Measurements from ENCODE around the gene CDT1. TPM values are rescaled to one million over a fixed set of nuclear protein-coding genes. Genes with fewer than 3 reads are reported as not detected.
A peak's percentile ranks its signal among the peaks of the same experiment; 100 is the strongest.

The CDT1 gene
- total and polyA plus RNA-seq, 8 donors: 9.3 to 20.4 (median 13.4) TPM

DNA sequence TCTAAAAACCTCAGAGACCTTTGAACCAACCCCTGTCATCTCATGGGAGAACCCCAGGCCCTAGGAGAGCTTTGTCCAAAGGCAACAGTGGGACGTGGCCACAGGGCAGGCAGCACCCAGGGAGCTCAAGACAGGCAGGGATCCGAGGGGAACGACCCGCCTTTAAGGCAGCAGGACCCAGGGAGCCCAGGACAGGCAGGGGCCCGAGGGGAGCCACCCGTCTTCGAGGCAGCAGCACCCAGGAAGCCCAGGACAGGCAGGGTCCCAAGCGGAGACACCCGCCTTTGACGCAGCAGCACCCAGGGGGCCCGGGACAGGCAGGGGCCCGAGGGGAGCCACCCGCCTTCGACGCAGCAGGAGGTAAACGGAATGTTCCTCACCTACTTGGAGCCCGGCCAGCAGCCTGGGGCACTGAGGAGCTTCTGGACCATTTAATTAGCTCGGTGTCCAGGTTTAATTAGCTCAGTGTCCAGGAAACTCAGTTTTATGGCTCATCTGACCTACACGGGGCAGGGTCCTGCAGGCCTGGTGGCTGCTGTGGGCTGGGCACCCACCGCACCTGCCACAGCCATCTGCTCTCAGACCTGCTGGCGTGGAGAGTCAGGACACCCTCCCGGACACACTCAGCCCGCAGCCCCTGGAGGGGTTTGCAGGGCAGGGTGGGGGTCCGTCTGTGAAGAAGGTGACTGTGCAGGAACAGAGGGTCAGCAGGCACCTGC lies 43.0 kb upstream of the CDT1 start:
- ATAC-seq (no peak), DNase-seq (no peak)
- intact Hi-C loops (cut with DNase I): no loop called here
- Histone ChIP-seq H3K27me3 (no peaks in the 10 kb centered on the region), H3K4me1 (peaks cover 10 to 85% of the 10 kb centered on the region in 2 donors), H3K36me3 (peaks cover 0 to 10% of the 10 kb centered on the region in 2 donors), H3K27ac (peak overlapping the region in 1 of 2 donors; percentile 75), H3K9me3 (no peaks in the 10 kb centered on the region), H3K4me3 (no peak overlapping the region)
- TF ChIP-seq, protein P1, sequence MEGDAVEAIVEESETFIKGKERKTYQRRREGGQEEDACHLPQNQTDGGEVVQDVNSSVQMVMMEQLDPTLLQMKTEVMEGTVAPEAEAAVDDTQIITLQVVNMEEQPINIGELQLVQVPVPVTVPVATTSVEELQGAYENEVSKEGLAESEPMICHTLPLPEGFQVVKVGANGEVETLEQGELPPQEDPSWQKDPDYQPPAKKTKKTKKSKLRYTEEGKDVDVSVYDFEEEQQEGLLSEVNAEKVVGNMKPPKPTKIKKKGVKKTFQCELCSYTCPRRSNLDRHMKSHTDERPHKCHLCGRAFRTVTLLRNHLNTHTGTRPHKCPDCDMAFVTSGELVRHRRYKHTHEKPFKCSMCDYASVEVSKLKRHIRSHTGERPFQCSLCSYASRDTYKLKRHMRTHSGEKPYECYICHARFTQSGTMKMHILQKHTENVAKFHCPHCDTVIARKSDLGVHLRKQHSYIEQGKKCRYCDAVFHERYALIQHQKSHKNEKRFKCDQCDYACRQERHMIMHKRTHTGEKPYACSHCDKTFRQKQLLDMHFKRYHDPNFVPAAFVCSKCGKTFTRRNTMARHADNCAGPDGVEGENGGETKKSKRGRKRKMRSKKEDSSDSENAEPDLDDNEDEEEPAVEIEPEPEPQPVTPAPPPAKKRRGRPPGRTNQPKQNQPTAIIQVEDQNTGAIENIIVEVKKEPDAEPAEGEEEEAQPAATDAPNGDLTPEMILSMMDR (IDR thresholded peaks at IDR 0.05): no peak

DNA sequence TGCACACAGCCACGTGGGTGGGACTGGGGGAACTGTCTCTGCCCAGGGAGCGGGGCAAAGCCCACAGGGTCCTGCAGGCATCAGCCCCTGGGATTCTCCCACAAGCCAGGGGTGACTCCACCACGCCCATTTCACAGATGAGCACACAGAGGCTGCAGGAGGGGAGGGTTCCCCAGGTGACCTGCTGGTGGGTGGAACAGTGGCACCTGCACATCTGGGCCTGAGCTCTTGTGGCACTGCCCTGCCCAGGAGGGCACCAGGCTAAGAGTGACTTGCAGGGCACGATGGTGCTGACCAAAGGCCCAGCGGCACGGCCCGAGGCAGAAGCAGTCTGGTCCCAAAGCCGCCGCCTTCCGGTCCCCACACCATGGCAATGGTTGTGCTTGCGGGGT lies 42.5 kb upstream of the CDT1 start:
- Histone ChIP-seq H3K36me3 (peaks cover 0 to 10% of the 10 kb centered on the region in 2 donors), H3K27me3 (no peaks in the 10 kb centered on the region), H3K9me3 (no peaks in the 10 kb centered on the region), H3K4me3 (no peak overlapping the region), H3K27ac (no peak overlapping the region), H3K4me1 (peaks cover 10 to 85% of the 10 kb centered on the region in 2 donors)
- DNase-seq (no peak), ATAC-seq (no peak)
- intact Hi-C loops (cut with DNase I): no loop called here
- TF ChIP-seq, protein P1 (IDR thresholded peaks at IDR 0.05): no peak

DNA sequence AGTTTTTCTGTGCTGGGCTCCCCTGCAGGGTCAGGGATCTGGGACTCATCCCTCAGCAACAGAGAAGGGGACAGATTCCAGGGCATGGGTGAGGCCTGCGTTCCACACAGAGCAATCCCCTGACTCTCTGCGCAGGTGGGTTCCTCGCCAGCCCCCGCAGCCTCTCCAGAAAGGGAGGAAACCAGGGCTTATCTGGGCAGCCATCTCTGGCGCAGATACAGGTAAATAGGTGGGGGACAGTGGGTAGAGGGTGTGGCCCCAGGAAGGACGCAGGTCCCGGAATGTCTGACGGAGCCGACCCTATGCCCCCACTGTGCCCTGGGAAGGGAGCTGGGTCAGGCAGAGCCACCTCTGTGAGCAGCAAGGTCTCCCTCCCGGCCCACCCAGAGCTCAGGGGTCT lies 41.8 kb upstream of the CDT1 start:
- H3K4me3 ChIP-seq: no peak overlapping the region
- no peak for DNase-seq
- H3K4me1 ChIP-seq: peaks cover 10 to 83% of the 10 kb centered on the region in 2 donors
- peaks cover 0 to 10% of the 10 kb centered on the region in 2 donors for H3K36me3 ChIP-seq
- TF ChIP-seq, protein P1 (IDR thresholded peaks at IDR 0.05): no peak
- H3K9me3 ChIP-seq: no peaks in the 10 kb centered on the region
- no peak for ATAC-seq
- H3K27ac ChIP-seq: no peak overlapping the region
- intact Hi-C loops (cut with DNase I): no loop called here
- H3K27me3 ChIP-seq: no peaks in the 10 kb centered on the region

DNA sequence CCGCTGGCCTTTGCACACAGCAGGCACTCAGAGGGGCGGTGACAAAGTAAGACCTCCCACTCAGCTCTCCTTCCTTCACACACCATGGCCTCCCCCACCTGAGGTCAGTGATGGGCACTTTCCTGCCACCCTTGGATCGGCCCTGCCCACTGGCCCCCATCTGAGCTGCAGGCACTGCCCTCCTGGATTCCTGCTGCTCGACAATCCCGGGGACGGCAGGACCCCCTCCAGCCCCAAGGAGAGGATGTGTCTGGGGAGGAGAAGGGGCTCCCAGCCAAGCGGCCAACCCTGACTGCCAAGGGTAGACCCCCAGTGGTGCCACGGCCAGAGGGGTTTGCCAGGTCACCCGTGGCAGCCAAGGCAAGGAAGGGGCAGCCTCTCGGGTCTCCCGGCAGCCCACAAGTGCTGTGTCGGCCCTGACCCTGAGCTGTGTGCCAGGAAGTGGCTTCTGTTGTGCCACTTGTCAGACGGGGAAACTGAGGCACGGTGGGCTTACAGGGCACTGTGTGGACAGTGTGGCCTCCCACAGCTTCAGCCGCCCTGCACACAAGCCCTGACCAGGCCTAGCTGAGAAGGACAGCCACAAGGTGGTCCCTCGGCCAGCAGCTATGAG lies 41.2 kb upstream of the CDT1 start:
- Histone ChIP-seq H3K9me3 (no peaks in the 10 kb centered on the region), H3K27me3 (no peaks in the 10 kb centered on the region), H3K36me3 (peaks cover 0 to 10% of the 10 kb centered on the region in 2 donors), H3K4me1 (peaks cover 13 to 89% of the 10 kb centered on the region in 2 donors), H3K27ac (no peak overlapping the region), H3K4me3 (no peak overlapping the region)
- no peak for DNase-seq
- TF ChIP-seq, protein P1 (IDR thresholded peaks at IDR 0.05): no peak
- no peak for ATAC-seq
- intact Hi-C loops (cut with DNase I): no loop called here

DNA sequence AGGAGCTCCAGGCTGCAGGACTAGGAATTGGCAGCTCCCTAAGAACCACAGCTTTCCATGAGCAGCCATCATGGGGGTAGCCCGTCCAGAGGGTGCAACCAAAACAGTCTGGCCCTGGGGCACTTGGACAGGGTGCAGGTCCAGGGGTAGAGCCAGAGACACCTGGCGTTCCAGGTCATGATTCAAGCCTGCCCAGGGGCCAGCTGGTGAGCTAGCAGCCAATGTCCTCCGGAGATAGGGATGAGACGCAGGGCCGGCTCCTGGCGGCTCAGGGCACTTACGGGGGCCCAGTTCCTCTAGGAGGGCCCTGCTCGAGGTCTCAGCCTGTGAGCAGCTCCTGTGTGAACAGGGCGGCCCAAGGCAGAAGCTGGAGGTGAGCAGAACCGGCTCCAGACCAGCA lies 40.6 kb upstream of the CDT1 start:
- intact Hi-C loops (cut with DNase I): no loop called here
- H3K27ac ChIP-seq: peak overlapping the region in 1 of 2 donors; percentile 30
- ATAC-seq: no peak

More for the DNA sequence above, 40.6 kb upstream of the CDT1 start:
- Histone ChIP-seq H3K4me1 (peaks cover 19 to 94% of the 10 kb centered on the region in 2 donors), H3K36me3 (peaks cover 0 to 10% of the 10 kb centered on the region in 2 donors), H3K27me3 (no peaks in the 10 kb centered on the region), H3K4me3 (no peak overlapping the region), H3K9me3 (no peaks in the 10 kb centered on the region)
- TF ChIP-seq, protein P1 (IDR thresholded peaks at IDR 0.05): no peak
- DNase-seq: no peak

All from left lung (tissue), 10 donors.